Activated naive CD8-positive, alpha-beta T cell treated with anti-CD3 and anti-CD28 coated beads, Interleukin-2, amount 10 ng/mL, durations not matched to agents 7 days and 5 days (primary cell): Measurements from ENCODE around the gene KDM4C. TPM values are rescaled to one million over a fixed set of nuclear protein-coding genes. Genes with fewer than 3 reads are reported as not detected.
"Not testable (repeated sequence)": the region's sequence is repeated elsewhere in the genome, so short reads cannot be mapped to it uniquely, and the experiment has no call there.

Experiments used
- ATAC-seq: fragments of 150-1000 bp; cut with Tn5 transposase; one replicate; pipeline ENCODE4 v1.10.0; 2021; ENCODE audit warnings: low read depth, moderate library complexity
- POLR2A ChIA-PET: fragments of 350-600 bp; sonication (Branson Sonifier 250); formaldehyde crosslinking; loops from one replicate; lab custom pipeline; 2021; ENCODE audit warnings: antibody characterized with exemption; lab: Charles Lee
- DNase-seq: peaks from one replicate; pipeline ENCODE4 v3.0.0; 2021
- H3K27ac Mint-ChIP-seq: one replicate; pipeline ENCODE4 v1.8.0; 2022; ENCODE audit warnings: mild to moderate bottlenecking, mixed read lengths
- H3K27me3 Mint-ChIP-seq: one replicate; pipeline ENCODE4 v1.8.0; 2022; ENCODE audit warnings: mild to moderate bottlenecking, moderate library complexity, mixed read lengths
- H3K36me3 Mint-ChIP-seq: one replicate; pipeline ENCODE4 v1.8.0; 2021; ENCODE audit warnings: mild to moderate bottlenecking, mixed read lengths
- H3K4me1 Mint-ChIP-seq: one replicate; pipeline ENCODE4 v1.8.0; 2021; ENCODE audit warnings: mixed read lengths
- H3K4me3 Mint-ChIP-seq: one replicate; pipeline ENCODE4 v1.8.0; 2022; ENCODE audit warnings: mild to moderate bottlenecking, moderate library complexity, mixed read lengths
- H3K9me3 Mint-ChIP-seq: one replicate; pipeline ENCODE4 v1.8.0; 2021; ENCODE audit warnings: mixed read lengths
- total RNA-seq, 2 experiments: library from RNA; stranded (reverse); gene quantifications; one replicate each; pipeline ENCODE4 v1.2.3, GENCODE V29; 2021

The KDM4C gene
- total RNA-seq, 2 experiments from 2014 or later = 75.2 to 77.1 TPM

DNA sequence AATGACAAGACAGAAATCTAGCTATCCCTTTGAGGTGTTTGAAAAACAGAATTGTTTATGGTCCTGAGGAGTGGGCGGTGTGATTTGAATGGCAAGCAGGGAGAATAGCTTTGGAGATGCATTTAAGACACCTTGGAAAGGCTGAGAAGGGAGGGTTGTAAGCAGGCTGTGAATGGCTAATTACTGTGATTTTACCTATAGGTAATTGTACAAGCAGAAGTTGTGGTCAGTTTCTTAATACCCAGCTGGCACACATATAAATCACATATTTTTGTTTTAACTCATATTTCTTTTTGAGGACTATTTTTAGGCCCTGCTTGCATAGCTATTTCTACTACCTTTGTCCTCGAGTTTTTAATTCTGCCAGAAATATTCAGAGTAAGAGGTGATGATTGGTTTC, 248.6 kb downstream of the KDM4C start:
- H3K27me3 Mint-ChIP-seq = no peaks in the 10 kb centered on the region
- ATAC-seq = no peak
- H3K9me3 Mint-ChIP-seq = peaks cover 2% of the 10 kb centered on the region
- peaks cover 7% of the 10 kb centered on the region for H3K4me1 Mint-ChIP-seq
- peaks cover 47% of the 10 kb centered on the region for H3K36me3 Mint-ChIP-seq
- no peak overlapping the region for H3K4me3 Mint-ChIP-seq
- DNase-seq = no peak
- H3K27ac Mint-ChIP-seq = no peak overlapping the region
- POLR2A ChIA-PET = no interaction called here

DNA sequence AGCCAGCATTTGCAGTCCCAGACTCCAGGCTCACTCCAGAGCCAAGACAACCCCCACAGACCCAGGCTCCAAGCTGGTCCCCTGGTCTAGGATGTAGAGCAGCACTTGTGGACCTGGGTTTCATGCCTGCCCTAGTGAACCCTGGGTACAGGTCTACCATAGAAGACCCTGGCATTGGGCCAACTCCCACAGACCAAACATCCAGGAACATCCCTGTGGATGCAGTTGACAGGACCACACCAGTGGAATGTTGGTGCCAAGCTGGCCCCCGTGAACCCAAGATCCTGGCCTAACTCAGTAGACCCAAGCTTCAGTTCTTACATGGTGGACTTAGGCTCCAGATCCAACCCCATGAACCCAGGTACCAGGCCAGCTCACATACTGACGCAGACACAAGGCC, 250.6 kb downstream of the KDM4C start:
- no peak overlapping the region for H3K4me3 Mint-ChIP-seq
- POLR2A ChIA-PET = no interaction called here

GRCh38 chr9:7009065-7009464, 251.3 kb downstream of the KDM4C start:
- Mint-ChIP-seq H3K27ac (no peak overlapping the region), H3K4me3 (no peak overlapping the region), H3K36me3 (peaks cover 54% of the 10 kb centered on the region), H3K4me1 (peaks cover 17% of the 10 kb centered on the region), H3K27me3 (no peaks in the 10 kb centered on the region), H3K9me3 (peaks cover 2% of the 10 kb centered on the region)
- ATAC-seq (no peak), DNase-seq (no peak)
- POLR2A ChIA-PET = no interaction called here

More for the DNA sequence above, 250.6 kb downstream of the KDM4C start:
- Mint-ChIP-seq H3K36me3 (peaks cover 50% of the 10 kb centered on the region), H3K27me3 (no peaks in the 10 kb centered on the region), H3K9me3 (peaks cover 2% of the 10 kb centered on the region), H3K27ac (no peak overlapping the region), H3K4me1 (peaks cover 17% of the 10 kb centered on the region)
- ATAC-seq (no peak), DNase-seq (no peak)

- Mint-ChIP-seq H3K27me3 (no peaks in the 10 kb centered on the region), H3K4me1 (peaks cover 17% of the 10 kb centered on the region), H3K9me3 (peaks cover 2% of the 10 kb centered on the region), H3K36me3 (peaks cover 52% of the 10 kb centered on the region), H3K27ac (peak overlapping the region; percentile 43), H3K4me3 (peak overlapping the region; percentile 18)
- POLR2A ChIA-PET = interaction anchor here (1.2 kb wide), 1 partner anchor 254 kb away, joined by 5 read pairs; the partner anchor contains the start of gene KDM4C
- DNase-seq (no peak), ATAC-seq (peak; percentile 100)
Observed at GRCh38 chr9:7011395-7012067, 253.8 kb downstream of the KDM4C start.

DNA sequence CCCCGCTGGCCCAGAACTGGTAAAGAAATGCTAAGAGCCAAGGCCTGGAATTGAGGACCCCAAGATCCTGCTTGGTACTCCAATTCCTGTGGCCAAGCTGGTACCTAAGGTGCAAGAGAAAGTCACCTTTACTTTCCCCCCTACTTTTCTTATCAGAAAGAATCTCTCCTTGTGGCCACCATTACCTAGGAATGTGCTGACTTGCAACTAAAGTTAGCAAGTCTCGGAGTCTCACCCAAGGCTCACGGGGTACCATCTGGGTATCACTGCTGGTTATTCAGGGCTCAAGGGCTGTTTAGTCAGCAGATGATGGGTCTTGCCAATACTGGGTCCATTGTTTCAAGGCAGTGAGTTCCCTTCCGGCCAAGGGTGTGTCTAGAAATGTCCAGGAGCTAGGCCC, 270.2 kb downstream of the KDM4C start:
- Mint-ChIP-seq H3K27me3 (no peaks in the 10 kb centered on the region), H3K4me3 (no peak overlapping the region), H3K36me3 (peaks cover 37% of the 10 kb centered on the region), H3K4me1 (no peaks in the 10 kb centered on the region), H3K9me3 (peaks cover 2% of the 10 kb centered on the region), H3K27ac (no peak overlapping the region)
- no peak for ATAC-seq
- DNase-seq = no peak
- POLR2A ChIA-PET = no interaction called here

DNA sequence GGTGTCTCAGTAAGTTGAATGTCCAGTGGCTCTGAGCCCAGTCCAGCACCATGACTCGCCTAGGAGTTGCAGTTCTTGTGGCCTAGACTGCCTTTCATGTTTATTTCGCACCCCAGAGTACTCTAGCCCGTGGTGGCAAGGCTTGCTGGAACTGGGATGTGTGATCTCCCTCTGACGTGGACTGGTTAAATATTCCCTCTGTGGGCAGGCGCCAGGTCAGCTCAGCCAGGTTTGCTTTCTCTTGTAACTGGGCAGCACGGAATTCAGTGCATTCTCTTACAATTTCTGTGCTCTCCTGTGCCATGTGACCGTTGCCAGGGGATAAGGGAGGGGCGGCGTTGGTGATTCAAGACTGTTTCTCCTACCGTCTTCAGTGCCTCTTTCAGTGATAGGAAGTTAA, 270.8 kb downstream of the KDM4C start:
- H3K36me3 Mint-ChIP-seq = peaks cover 32% of the 10 kb centered on the region
- H3K4me3 Mint-ChIP-seq = no peak overlapping the region
- H3K27me3 Mint-ChIP-seq = no peaks in the 10 kb centered on the region

DNA sequence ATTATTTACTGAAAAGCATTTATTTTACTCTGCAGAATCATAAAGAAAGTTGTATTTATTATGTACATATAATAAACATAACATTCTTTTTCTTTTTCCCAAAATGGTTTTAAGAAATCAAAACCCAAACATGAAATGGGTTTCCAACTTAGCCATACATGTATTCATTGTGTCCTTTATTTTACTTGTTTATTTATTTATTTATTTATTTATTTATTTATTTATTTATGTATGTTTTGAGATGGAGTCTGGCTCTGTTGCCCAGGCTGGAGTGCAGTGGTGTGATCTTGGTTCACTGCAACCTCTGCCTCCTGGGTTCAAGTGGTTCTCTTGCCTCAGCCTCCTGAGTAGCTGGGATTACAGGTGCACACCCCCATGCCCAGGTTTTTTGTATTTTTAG, 273.2 kb downstream of the KDM4C start:
- H3K4me3 Mint-ChIP-seq, POLR2A ChIA-PET, H3K27ac Mint-ChIP-seq, ATAC-seq, DNase-seq, H3K27me3 Mint-ChIP-seq, H3K4me1 Mint-ChIP-seq, H3K9me3 Mint-ChIP-seq: not testable (repeated sequence)
- peaks cover 32% of the 10 kb centered on the region for H3K36me3 Mint-ChIP-seq

More for the DNA sequence above, 270.8 kb downstream of the KDM4C start:
- Mint-ChIP-seq H3K9me3 (peaks cover 2% of the 10 kb centered on the region), H3K4me1 (no peaks in the 10 kb centered on the region), H3K27ac (no peak overlapping the region)
- POLR2A ChIA-PET = no interaction called here
- no peak for DNase-seq
- ATAC-seq = no peak

DNA sequence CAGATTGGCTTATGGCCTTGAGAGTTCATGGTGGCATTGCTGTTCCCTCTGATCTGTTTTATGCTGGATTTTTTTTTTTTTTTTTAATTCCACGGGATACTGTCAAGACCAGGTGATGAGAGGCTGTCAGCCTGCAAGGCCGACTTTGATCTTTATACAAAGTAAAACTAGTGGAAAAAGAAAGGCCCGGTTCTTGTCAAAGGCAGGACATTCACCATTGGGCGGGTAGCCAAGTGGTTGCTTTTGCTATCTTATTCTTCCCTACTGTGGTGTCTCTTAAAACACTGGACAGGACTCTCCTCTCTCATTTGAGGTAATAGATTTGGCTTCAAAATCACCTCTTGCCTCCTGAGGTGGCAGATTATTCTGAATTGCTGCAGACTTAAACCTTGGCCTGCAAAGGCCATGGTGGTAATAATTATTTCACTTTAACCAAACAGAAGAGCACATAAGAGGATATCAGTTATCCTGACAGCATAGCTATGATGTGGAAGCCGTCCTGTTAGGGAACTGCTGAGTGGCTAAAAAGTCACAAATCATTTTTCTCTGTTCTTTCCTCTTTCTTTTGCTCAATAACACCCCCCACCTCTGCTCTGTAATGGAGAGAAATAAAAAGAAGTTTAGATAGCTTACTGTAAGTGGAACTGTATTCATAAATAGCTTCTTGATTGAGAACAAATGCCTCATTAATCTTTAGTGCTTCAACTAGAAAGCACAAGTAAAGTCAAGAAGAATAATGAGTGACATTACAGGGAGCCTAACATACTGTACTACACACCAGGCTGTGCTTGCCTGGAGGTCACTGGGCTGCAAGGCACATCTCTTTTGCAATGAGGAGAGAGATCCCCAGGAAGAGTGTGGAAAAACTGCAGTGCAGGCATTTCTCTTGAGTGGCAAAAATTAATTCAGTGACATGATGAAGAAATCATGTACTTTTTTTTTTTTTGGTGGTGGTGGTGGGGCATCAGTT, 275.6 kb downstream of the KDM4C start:
- Mint-ChIP-seq H3K36me3 (peaks cover 28% of the 10 kb centered on the region), H3K27me3 (no peaks in the 10 kb centered on the region), H3K27ac (no peak overlapping the region), H3K9me3 (peaks cover 1% of the 10 kb centered on the region), H3K4me3 (no peak overlapping the region), H3K4me1 (no peaks in the 10 kb centered on the region)
- POLR2A ChIA-PET = no interaction called here
- no peak for DNase-seq
- ATAC-seq = no peak

GRCh38 chr9:7037176-7037575, 279.4 kb downstream of the KDM4C start:
- Mint-ChIP-seq H3K4me1 (no peaks in the 10 kb centered on the region), H3K27me3 (no peaks in the 10 kb centered on the region), H3K36me3 (peaks cover 37% of the 10 kb centered on the region), H3K27ac (no peak overlapping the region), H3K4me3 (no peak overlapping the region), H3K9me3 (peaks cover 1% of the 10 kb centered on the region)
- ATAC-seq = no peak
- POLR2A ChIA-PET = no interaction called here
- no peak for DNase-seq

GRCh38 chr9:7042124-7042523, 284.4 kb downstream of the KDM4C start:
- Mint-ChIP-seq H3K27me3 (no peaks in the 10 kb centered on the region), H3K4me3 (no peak overlapping the region), H3K9me3 (no peaks in the 10 kb centered on the region), H3K36me3 (peaks cover 29% of the 10 kb centered on the region), H3K27ac (no peak overlapping the region), H3K4me1 (no peaks in the 10 kb centered on the region)
- POLR2A ChIA-PET = no interaction called here
- no peak for DNase-seq
- ATAC-seq = no peak

- Mint-ChIP-seq H3K36me3 (peaks cover 43% of the 10 kb centered on the region), H3K4me3 (no peak overlapping the region), H3K27me3 (no peaks in the 10 kb centered on the region), H3K9me3 (no peaks in the 10 kb centered on the region), H3K4me1 (peaks cover 3% of the 10 kb centered on the region), H3K27ac (no peak overlapping the region)
- POLR2A ChIA-PET = no interaction called here
- DNase-seq = no peak
- ATAC-seq = no peak
Observed at GRCh38 chr9:7045361-7045760, 287.6 kb downstream of the KDM4C start.

DNA sequence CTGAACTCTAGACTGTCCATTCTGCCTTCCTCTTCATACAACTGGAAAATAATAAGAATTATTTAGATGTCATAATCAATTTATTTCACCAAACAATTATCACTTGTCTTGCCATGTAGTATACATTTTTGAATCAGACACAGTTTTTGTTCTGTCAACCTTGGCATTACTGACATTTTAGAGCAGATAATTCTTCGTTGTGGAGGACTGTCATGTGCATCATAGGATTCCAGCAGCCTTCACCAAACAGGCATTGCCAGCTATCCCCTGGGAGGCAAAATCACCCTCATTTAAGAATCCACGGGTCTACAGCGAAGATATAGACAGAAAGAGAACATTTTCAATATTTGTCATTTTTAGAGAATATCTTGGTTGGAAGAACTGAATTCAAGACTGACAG, 293.9 kb downstream of the KDM4C start:
- no peak overlapping the region for H3K27ac Mint-ChIP-seq
- peaks cover 25% of the 10 kb centered on the region for H3K36me3 Mint-ChIP-seq
- H3K9me3 Mint-ChIP-seq = no peaks in the 10 kb centered on the region
- H3K27me3 Mint-ChIP-seq = no peaks in the 10 kb centered on the region
- peaks cover 11% of the 10 kb centered on the region for H3K4me1 Mint-ChIP-seq
- ATAC-seq = no peak
- no peak for DNase-seq
- no peak overlapping the region for H3K4me3 Mint-ChIP-seq
- POLR2A ChIA-PET = no interaction called here

DNA sequence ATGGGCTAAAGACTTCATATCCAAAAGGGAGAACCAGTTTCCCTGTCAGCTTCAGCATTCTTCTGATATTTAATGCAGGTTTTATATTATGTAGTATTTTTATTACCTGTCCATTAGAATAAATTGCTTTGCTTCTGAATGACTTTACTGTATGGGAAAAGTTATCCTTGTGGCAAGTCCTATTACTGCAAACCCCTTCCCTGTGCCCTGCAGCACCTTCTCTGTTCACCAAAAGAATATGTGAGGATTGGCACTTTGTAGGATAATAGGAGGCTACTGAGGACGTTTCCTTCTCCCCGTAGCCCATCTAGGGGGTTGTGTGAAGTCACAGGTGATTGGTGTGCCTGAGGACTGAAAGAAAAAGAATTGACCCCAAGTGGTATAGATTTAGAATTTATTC, 296.1 kb downstream of the KDM4C start:
- DNase-seq (no peak), ATAC-seq (no peak)
- no peak overlapping the region for H3K27ac Mint-ChIP-seq
- no peaks in the 10 kb centered on the region for H3K27me3 Mint-ChIP-seq
- H3K4me3 Mint-ChIP-seq = no peak overlapping the region
- peaks cover 15% of the 10 kb centered on the region for H3K36me3 Mint-ChIP-seq
- POLR2A ChIA-PET = no interaction called here
- H3K9me3 Mint-ChIP-seq = no peaks in the 10 kb centered on the region
- peaks cover 10% of the 10 kb centered on the region for H3K4me1 Mint-ChIP-seq
